HG03342 (cell line): ENCODE results near the gene TRIM37.
"Not testable (repeated sequence)": the region's sequence is repeated elsewhere in the genome, so short reads cannot be mapped to it uniquely, and the experiment has no call there.

Experiments
- ATAC-seq: cut with Tn5 transposase; IDR thresholded peaks from one replicate; pipeline ENCODE4 v1.9.1; 2021; ENCODE audit warnings: mild to moderate bottlenecking, moderate library complexity; ENCODE audit not compliant: unreplicated experiment

Gene TRIM37

GRCh38 chr17:58954358-58954757 is 152.3 kb downstream of the TRIM37 start:
- ATAC-seq, result not testable (repeated sequence)

- ATAC-seq, result no peak
These were observed 158.9 kb downstream of the TRIM37 start for GRCh38 chr17:58947824-58948223.

- ATAC-seq, result no peak
These were observed 159.3 kb downstream of the TRIM37 start for GRCh38 chr17:58947411-58947810.

- no peak for ATAC-seq
These were observed 162.5 kb downstream of the TRIM37 start for GRCh38 chr17:58944166-58944565.

GRCh38 chr17:58936295-58936694 is 170.4 kb downstream of the TRIM37 start:
- ATAC-seq, result no peak

GRCh38 chr17:58932956-58933355 is 173.7 kb downstream of the TRIM37 start:
- ATAC-seq, result no peak
